Measurements from ENCODE around the gene SMC6.

The SMC6 gene, protein sequence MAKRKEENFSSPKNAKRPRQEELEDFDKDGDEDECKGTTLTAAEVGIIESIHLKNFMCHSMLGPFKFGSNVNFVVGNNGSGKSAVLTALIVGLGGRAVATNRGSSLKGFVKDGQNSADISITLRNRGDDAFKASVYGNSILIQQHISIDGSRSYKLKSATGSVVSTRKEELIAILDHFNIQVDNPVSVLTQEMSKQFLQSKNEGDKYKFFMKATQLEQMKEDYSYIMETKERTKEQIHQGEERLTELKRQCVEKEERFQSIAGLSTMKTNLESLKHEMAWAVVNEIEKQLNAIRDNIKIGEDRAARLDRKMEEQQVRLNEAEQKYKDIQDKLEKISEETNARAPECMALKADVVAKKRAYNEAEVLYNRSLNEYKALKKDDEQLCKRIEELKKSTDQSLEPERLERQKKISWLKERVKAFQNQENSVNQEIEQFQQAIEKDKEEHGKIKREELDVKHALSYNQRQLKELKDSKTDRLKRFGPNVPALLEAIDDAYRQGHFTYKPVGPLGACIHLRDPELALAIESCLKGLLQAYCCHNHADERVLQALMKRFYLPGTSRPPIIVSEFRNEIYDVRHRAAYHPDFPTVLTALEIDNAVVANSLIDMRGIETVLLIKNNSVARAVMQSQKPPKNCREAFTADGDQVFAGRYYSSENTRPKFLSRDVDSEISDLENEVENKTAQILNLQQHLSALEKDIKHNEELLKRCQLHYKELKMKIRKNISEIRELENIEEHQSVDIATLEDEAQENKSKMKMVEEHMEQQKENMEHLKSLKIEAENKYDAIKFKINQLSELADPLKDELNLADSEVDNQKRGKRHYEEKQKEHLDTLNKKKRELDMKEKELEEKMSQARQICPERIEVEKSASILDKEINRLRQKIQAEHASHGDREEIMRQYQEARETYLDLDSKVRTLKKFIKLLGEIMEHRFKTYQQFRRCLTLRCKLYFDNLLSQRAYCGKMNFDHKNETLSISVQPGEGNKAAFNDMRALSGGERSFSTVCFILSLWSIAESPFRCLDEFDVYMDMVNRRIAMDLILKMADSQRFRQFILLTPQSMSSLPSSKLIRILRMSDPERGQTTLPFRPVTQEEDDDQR

DNA sequence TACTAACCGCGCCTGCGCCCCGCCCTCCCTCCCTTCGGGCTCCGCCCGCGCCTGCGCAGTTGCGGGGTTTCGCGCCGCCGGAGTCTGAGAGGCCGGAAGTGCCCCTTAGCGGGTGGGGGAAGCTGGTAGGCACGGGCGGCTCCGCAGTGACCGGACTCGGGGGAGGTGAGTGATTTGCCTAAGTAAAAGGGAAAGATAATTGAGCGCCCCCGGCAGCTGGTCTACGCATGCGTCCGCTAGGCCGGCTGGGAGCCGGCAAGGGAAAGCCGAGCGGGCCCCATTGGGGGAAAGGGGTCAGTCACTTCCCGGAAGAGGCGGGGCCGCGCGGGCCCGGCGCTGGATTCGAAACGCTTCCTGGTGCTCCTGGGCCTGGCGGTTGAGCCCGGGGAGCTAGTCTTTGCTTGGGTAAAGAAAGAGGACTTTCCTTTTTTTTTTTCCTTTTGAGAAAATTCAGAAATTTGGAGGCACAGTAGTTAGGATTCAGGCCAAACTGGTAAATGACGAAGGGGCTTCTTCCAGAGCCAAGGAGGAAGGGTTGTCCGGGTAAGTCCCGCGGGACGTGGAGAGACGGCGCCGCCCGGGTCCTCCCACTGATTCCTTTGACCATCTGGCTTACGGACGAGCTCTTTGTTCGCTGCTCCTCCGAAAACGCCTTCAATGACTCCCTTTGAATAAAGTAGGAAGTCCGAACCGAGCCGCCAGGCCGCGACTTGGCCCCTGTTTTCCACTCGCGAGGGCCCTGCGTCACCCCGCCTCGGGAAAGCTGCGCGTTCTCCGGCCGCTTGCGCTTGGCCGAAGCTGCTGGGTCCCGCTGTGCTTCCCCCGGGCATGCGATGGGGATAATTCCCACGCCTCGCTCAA is at the start of gene SMC6, which contains the start of gene GEN1:
TSS of gene SMC6 (minus strand) at position 8 of the 861 bp plus-strand sequence. CDS start 7,864 bp downstream, outside the sequence.
TSS of gene GEN1 (plus strand) at position 336 of the 861 bp plus-strand sequence. CDS start 5,806 bp downstream, outside the sequence.
- DNase-seq, result peak; percentile 90 to 91

DNA sequence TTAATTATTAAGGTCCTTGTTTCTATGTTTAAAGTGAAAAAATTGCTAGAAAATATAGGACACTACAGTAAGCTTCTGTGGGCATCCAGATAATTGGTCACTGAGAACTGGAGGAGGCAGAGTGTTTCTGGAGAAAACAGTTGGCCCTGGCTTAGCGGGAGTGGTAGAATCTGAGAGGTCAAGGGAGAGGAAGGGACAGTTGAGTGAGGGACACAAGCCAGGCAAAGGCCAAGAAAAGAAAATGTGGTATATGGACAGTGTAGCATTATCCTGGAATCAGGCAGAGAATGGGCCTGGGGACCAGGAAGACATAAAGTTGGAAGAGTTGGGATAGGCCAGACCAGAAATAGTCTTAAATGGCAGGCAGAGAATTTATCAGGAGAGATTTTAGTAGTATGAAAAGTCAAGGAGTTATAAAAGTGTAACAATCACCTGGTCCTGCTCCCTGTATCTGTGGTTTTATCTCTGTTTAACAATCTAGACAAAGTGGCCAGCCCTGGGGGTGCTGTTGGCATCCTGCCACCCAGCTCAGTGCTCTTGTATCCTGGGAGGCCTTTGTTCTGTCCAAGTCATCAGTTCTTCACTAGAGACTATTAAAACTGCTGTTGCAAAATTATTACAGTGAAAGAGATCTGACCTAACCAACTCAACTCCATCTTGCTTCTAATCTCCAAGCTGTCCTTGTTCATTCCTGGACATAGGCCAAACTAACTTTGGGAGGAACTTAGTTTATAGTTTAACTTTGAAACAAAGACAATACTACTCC is 47.3 kb upstream of the SMC6 start:
- no peak for DNase-seq

GRCh38 chr2:17800219-17800618 is 46.6 kb upstream of the SMC6 start:
- DNase-seq, result no peak

GRCh38 chr2:17799301-17800120 is 45.9 kb upstream of the SMC6 start:
- no peak for DNase-seq

DNA sequence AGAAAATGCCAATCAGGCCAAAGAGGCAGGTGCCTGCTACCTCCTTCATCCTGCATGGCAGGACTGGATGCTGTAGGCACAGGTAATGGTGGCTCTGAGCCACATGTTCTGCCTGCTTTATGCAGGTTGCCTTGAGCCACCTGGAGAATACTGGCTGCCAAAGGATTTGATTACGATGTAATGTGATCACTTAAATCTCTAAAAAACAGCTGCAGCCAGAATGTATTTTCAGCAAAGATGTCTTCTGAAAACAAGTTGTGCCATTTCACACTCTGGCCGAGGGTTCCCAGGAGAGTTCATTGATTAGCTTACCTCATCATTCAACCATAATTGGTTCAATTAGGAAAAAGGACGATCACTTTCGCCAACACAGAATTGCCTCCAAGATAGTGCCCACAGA is 44.7 kb upstream of the SMC6 start:
- DNase-seq, result no peak

- DNase-seq, result no peak
Measured at GRCh38 chr2:17795309-17795708, 41.7 kb upstream of the SMC6 start.

- DNase-seq, result no peak
Measured at GRCh38 chr2:17793803-17794354, 40.3 kb upstream of the SMC6 start.

DNA sequence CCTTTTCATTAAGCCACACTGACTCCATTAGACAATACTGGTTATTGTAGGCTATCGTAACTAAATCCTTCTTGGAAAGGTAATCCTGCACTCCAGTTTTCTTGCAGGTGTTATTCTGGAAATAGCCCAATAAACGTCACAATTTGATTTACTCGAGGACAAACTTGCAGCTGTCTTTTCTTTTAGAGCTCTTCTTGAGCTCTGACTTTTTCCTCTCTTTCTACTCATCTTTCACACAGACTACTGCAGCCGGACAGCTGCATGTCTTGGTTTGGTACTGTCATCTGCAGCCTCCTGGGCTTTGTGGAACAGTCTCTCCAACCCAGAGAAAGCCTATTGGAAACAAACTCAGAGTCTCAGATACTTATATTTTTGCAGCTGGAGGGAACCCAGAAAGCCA is 39.7 kb upstream of the SMC6 start:
- DNase-seq, result no peak

DNA sequence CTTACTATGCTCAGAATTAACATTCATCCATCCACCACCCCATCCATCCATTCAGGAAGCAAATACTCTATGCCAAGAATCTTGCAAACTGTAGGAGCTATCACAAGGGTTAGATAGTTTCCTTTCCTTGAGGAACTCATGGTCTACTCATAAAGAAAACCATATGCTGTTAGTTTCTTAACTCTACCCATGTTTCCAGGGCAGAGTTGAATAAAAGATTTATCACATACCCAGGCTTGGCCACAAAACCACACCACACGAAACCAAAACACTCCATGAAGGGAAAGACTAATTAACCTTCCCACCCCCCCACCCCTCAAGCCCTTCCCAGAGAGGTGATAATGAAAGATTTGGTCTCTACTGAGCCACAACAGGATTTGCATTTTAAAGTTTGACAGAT is 38.9 kb upstream of the SMC6 start:
- no peak for DNase-seq

DNA sequence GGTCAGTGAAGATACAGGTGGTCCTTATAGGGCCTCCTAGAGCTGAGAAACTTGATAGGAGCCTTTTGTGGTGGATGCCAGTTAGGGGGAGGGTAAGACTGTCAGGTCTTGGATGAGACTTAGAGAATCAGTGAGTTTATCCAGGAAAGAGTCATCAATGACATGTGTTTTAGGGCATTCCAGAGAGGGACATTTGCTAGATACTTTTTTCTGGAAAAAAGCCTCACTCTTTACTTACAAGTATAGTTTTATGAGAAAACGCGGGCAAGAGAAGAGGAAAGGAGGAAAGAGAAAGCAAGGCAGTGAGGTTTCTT is 38.2 kb upstream of the SMC6 start:
- no peak for DNase-seq

DNA sequence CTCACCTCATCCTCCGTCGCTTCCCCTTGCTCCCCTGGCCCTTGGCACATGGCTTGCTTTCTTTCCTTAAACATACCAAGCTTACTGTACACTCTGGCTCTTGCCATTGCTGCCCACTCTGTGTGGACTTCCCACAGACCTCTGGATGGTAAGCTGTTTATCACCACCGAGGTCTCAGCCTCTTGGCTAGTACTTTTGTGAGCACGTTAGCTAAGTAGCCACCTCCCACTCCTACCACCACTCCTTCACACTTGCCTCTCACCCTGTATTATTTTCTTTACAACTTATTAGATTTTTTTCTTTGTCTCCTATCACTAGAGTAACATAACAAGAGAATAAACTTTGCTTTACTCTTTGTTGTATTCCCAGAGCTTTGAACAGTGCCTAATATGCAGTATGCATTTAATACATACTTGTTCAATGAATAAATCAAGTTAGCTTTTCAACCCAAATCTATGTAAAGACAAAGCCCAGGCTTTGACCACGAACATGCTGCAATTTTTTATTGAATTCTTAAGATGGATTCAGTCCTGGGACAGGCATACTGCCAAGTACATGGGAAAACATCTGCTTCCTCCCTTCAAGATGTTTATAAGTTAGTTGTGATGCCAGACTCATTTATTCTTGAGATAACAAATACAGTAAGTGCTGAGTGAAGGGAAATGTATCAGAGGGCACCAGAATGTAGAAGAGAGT is 37.7 kb upstream of the SMC6 start:
- DNase-seq, result no peak

GRCh38 chr2:17790536-17790935 is 36.9 kb upstream of the SMC6 start:
- no peak for DNase-seq

DNA sequence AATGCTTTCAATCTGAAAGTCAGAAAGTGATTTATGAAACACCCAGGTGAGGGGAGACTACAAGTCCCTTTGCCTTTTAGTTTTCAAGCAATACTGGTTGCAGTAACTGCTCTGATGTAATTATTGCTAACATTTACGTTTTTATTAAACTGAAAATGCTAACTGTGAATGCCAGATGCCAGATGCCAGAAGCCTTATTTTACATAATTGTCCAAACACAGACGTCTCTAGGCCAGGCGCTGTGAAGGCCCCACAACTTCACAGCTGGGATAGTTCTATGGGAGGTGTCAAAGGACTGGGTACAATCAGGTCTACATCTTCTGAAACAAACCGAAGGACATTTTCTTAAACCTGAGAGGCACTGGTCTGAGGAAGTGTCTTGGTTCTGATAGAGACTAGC is 35.2 kb upstream of the SMC6 start:
- DNase-seq, result no peak

- no peak for DNase-seq
Measured at GRCh38 chr2:17786727-17787126, 33.1 kb upstream of the SMC6 start.

- DNase-seq, result no peak
Measured at GRCh38 chr2:17781482-17781881, 27.9 kb upstream of the SMC6 start.

- no peak for DNase-seq
Measured at GRCh38 chr2:17780546-17780945, 26.9 kb upstream of the SMC6 start.

DNA sequence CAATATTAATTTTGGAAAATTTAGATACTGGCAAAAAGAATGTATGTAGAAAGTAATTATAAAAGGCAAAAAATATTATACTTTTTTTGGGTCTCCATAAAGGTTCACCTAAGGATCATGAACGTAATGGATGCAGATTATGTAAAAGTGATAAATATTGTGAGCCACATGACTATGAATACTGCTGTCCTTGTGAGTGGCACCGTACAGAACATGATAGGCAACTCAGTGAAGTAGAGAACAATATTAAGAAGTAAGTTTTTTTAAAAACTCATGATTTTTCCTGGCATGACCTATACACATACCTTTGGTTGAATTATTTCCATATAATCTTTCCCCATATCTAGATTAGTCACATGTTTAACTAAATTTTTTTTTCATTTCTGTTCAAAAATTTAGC is 18.9 kb upstream of the SMC6 start:
- no peak for DNase-seq

GRCh38 chr2:17771956-17772355 is 18.3 kb upstream of the SMC6 start:
- DNase-seq, result no peak

- DNase-seq, result no peak
Measured at GRCh38 chr2:17768894-17769293, 15.3 kb upstream of the SMC6 start.

- DNase-seq, result no peak
Measured at GRCh38 chr2:17765398-17765797, 11.8 kb upstream of the SMC6 start.
